CD4-positive, alpha-beta T cell treated with Interleukin-21 for 1 hour (primary cell): ENCODE data around the gene SLC2A10.

Experiments
- DNase-seq: peaks from one replicate; pipeline ENCODE4 v3.0.0-alpha.2; 2020

Gene SLC2A10

GRCh38 chr20:46739431-46740213 lies 30.2 kb downstream of the SLC2A10 start:
- no peak for DNase-seq

DNA sequence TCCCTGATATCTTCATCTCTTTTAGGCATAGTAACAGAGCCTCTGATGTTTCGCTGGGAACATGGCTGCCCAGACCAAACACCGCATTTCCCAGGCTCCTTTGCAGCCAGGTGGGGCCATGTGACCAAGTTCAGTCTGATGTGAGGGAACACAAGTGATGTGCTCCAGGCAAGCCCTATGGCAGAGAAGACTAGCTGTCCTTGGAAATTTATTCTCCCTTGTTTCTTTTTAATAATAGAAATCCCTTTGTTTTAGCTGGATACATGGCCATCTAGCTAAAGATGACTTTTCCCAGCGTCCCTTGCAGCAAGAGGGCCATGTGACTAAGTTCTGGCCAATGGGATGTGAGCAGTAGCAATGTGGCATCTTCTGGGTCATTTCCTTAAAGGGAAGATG lies 30.8 kb downstream of the SLC2A10 start:
- no peak for DNase-seq

DNA sequence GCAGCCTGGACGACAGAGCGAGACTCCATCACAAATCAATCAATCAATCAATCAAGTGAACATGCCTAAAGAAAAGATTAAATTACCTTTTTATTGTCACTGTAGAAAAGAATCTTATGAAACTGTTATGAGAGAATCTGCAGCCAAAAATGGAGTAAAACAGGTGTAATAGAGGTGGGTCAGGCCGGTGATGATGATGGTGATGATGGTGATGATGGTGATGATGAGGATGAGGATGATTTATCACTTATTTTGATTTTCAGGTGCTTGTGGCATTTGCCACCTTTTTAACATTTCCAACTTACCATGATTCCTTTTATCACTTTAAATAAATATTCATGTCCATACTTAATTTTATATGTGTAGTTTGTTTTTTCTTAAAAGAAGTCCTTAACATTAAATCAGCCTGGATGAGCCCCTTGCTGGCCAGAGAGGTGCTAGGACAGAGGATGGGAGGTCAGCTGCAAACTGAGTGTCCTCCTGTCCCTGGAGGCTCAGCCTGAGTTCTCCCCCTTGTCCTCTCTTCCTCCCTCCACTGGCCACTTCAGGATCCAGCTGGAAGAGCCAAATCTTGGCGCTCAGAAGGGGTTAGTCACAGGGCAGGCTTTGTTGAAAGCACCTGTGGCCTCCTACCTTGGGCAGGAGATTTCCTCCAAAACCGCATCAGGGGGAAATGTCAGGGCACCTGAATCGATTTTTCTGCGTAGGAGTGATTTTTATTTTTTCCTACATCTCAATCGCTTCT lies 32.6 kb downstream of the SLC2A10 start:
- no peak for DNase-seq

DNA sequence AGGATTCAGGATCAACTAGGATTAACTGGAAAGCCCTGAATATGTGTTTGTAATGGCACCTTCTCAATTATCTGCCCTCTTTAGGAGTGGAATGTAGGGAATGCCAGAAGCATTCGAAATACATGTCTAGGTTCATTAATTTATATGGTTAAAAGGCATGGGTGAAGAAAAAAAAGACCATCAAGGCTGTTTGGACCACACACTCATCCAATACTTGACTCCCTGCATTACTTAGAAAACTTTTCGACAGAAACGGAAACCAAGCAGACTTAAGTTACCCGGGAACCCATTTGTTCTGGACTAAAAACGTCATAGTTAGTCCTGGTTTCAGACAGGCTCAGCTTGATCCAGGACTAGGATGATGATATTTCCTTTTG lies 33.2 kb downstream of the SLC2A10 start:
- no peak for DNase-seq

- no peak for DNase-seq
These were observed 33.6 kb downstream of the SLC2A10 start for GRCh38 chr20:46743088-46743487.

- no peak for DNase-seq
These were observed 37.6 kb downstream of the SLC2A10 start for GRCh38 chr20:46746956-46747526.

DNA sequence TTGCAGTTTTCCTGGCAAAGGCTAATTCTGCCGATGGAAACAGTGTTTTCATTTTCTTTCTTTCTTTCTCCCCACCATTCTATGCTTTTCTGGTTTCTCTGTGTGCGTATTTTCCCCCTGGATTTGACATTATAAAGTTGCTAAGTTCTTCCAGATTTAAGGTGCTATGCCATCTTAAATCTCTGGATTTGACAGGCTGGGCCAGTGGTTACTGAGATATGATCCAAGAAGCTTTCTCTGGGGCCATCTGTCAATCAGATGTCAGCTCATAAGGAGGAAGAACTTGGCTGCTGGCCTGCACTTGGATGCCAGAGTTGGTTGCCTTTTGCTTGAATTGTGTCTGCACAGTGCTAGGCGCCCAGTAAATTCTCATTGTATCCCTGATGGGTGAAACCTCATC lies 39.7 kb downstream of the SLC2A10 start:
- no peak for DNase-seq

DNA sequence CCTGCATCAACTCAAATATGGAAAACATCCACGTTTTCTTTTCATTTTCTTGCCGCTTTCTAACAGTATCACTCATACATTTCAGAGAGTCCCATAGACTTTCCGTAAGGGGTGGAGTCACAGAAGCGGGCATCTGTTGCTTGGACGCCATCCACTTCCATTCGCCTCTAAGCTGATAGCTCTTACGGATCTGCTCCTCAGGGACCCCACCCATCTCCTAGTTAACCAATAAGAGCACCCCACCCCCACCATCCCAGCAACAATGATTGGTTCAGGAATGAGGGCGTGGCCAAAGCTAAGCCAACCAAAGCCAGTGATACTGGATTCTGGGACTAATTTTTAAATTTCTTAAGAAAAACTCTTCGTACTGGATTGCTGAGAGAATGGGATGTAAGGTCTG lies 42.4 kb downstream of the SLC2A10 start:
- DNase-seq: no peak

DNA sequence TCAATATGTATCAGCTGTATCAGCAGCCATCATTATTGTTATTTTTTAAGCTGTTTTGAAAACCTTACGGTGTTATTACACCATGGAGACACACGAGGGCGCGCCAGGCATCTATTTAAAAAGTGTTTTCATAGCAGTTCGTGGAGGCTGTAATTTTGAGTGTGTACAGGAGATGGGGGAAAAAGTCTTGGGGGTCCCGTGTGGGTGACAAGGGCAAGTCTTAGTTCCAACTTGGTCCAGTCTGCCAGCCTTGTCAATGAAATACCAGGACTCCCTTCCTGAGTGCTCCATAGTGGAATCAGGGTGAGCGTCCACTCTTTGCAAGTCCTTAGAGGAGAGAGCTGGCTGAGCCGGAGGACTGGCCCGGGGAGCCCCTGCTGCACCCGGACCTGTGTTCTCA lies 43.3 kb downstream of the SLC2A10 start:
- DNase-seq: peak; percentile 42

DNA sequence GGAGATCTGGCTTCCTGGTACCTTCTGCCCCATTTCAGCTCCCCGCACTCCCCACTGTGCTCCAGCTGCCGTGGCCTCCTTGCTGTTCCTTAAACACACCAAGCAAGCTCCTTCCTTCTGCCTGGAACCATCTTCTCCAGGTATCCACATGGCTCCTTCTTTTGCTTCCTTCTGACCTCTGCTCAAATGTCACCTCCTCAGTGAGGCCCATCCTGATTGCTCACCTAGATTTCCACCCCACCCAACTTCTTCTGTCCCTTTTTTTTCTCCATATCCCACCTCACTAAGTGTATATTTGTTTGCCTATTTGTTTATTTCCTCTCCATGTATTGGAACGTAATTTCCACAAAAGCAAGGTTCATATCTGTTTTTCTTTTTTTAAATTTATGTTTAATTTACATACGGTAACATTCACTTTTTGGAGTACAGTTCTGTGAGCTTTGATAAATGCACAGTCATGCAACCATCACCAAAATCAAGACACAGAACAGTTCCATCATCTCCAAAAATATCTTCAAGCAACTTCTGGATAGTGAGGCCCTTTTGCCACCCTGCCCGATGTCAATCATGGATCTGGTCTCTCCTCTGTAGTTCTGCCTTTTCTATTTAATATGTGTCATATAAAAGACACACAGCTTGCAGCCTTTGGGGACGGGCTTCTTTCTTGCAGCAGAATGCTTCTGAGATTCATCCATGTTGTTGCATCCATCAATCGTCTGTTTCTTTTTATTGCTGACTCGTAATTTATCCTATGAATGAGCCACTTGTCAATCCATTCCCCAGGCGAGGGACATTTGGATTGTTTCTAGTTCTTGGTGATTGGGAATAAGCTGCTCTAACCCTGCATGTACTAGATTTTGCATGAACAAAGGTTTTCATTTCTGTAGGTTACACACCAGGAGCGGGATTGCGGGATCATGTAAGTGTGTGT lies 46.3 kb downstream of the SLC2A10 start:
- DNase-seq: no peak

DNA sequence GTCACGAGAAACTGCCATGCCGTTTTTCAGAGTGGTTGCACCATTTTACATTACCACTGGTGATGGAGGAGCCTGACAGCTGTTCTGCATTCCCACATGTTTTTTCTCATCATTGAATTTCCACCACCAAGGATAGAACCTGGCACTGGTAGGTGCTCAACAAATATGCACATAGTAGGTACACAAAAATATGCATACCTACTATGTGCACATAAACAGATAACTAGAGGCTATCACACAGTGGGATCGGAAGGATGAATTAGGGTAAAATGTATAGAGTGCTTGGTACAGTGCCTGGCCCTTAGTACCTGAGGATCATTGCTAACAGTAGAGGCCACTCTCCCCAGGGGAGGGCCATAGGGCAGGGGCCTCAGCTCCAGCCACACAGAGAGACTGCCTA lies 47.0 kb downstream of the SLC2A10 start:
- DNase-seq: no peak

- no peak for DNase-seq
These were observed 47.7 kb downstream of the SLC2A10 start for GRCh38 chr20:46757135-46757534.

DNA sequence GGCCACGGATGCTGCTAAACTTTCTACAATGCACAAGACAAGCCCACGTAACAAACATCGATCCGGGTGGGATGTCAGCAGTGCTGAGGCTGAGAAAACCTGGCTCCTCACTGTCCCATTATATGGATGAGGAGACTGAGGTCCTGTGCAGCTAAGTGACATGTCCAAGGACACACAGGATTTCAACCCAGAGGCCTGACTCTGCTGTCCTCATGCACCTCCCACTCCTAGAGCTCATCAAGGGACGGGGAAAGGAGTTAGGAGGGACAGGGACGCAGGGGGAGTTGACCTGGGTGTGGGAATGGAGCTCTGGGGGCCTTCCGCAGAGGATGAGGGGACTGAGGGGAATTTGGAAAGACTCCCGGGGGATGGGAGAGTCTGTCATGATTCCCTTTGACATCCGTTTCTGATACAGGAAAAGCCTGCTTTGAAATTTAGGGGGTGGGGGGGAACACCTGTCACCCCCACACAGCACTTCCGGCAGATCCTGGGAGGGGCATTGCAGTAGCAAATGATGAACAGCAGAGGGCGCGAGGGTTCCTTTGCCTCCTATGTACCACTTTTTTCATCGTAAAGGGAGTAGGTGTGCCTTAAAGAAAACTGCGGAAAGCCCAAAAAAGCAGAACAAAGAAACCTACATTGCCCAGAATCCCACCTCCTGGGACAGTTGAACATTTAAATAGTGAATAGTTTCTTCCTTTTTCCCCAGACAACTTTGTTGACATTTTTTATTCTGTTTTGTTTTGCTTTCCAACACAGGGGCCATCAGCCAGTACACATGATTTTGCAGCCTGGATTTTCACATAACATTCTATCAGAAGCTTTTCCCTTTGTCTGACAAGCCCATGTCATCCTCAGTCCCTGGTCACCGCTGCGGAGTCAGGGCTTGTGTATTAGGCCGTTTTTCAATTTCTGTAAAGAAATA lies 48.6 kb downstream of the SLC2A10 start:
- peak; percentile 61 for DNase-seq

GRCh38 chr20:46758929-46759669 lies 49.6 kb downstream of the SLC2A10 start:
- DNase-seq: no peak

GRCh38 chr20:46761566-46761965 lies 52.1 kb downstream of the SLC2A10 start:
- DNase-seq: no peak

GRCh38 chr20:46764068-46764467 lies 54.6 kb downstream of the SLC2A10 start:
- DNase-seq: no peak

DNA sequence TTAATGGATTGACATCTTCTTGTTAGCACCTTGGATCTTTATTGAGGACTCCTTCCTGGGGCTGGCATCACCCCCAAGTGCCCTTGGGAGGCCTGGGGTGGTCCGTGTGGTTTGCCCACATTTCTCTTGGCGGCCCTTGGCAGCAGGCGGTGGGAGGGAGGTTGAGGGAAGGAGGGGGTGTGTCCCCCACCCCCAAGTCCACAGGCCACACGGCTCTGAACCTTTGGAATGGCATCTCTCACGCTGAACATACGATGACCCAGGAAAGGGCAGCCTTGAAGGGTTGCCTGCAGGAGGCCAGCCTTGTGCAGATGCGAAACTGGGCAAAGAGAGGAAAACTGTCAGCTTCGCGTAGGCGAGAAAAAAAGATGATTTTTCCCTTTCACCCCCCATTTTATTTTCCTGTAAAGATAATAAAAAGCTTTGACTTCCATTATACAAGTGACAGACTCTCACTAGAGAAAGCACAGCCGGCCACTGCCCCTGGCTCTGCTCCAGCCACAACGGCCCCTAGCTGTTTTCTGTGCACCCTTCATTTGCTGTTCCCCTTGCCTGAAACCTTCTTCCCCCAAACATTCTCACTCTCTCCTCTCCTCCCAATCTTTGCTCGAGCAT lies 56.2 kb downstream of the SLC2A10 start:
- DNase-seq: no peak

DNA sequence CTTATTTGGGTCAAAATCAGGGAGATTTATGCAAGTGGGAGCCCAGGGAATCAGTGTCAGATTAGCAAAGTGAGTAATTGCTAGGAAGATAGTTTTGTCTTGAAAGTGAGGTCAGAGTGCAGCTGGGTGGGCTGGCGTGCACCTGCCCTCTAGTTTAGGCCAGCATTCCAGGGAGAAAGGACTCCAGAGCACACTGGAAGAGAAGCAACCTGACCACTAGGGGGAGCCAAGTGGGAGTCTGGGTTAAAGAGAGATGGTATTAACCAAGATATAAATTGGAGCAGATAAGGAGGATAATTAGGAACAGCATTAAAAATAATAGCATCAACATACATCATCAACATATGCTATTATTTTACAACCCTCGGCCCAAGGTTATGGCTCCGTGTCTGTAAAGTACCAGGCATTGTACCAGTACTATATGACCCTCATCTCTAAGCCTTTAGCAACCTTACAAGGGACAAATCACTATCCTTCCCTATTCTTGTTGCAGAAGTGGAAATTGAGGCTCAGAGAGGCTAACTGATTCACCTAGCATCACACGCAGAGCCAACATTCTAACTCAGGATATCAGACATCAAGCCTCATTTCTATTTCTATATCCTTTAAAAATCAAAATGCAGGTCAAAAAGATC lies 57.8 kb downstream of the SLC2A10 start:
- DNase-seq: peak; percentile 7

GRCh38 chr20:46770330-46771194 lies 61.1 kb downstream of the SLC2A10 start:
- DNase-seq: no peak
